ENCODE results near the gene SCYGR4.
"Not testable (repeated sequence)": the region's sequence is repeated elsewhere in the genome, so short reads cannot be mapped to it uniquely, and the experiment has no call there.

The SCYGR4 gene

DNA sequence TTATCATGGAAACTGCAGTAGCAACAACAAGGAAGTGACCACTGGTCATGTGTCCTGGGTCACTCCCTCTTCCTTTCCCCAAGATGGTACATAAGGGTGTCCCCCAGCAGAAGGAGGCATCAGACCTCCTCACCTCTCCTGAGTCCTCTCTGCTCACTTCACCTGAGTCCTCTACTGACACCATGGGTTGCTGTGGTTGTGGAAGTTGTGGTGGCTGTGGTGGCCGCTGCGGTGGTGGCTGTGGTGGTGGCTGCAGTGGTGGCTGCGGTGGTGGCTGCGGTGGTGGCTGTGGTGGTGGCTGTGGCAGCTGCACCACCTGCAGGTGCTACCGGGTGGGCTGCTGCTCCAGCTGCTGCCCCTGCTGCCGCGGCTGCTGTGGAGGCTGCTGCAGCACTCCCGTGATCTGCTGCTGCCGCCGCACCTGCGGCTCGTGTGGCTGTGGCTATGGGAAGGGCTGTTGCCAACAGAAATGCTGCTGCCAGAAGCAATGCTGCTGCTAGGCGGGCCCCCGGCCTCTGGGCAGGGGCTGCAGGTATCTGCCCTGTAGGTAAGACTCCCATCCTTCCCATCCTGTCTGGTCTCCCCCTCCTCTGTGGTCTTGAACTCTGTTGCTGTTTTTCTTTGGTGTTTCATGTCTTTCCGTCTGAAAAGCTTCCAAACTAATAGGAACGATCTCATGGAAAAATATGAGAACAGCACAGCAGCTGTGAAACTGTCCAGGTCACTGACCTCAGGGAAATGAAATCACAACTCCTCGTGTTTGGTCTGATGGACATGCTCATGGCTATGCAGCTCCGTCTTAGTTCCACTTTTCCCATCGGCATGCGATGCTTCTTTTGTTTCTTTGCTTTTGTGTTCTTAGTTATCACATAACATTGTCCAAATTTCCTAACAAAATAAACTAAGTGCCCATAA, at the start of gene SCYGR4:
Gene SCYGR4 (plus strand): TSS at position 183 of the 915 bp plus-strand sequence. CDS start 0 bp downstream, at position 183.
- DNase-seq = no peak

DNA sequence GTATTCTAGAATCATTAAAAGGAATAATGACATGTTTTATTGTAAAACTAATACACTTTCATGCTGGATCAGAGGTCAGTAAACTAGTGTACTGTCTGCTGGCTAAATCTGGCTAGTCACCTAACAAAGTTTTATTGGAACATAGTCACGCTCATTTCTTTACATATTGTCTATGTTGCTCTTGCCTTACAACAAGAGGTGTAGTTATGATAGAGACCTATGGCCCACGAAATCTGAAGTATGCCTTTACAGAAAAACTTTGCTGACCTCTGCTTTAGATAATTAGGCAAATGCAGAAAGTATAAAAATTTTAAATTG, 48.5 kb upstream of the SCYGR4 start:
- DNase-seq = no peak

DNA sequence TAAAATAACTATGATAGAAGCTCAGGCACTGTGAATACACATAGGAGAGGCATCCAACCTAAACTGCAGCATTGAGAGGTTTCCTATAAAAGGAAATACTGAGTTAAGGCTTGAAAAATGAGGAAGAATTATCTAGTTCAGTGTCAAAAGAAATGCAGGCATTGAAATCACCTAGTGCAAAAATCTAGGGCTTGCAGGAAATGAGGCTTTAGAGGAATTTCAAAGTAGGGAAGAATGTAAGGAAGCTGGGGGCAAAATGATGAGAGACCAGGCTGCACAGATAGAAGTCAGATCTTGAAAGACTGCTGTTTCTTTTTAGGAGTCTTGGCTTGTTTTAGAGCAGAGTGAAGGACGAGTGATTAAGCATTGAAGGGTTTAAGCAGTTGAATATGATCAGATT, 46.7 kb upstream of the SCYGR4 start:
- DNase-seq = no peak

DNA sequence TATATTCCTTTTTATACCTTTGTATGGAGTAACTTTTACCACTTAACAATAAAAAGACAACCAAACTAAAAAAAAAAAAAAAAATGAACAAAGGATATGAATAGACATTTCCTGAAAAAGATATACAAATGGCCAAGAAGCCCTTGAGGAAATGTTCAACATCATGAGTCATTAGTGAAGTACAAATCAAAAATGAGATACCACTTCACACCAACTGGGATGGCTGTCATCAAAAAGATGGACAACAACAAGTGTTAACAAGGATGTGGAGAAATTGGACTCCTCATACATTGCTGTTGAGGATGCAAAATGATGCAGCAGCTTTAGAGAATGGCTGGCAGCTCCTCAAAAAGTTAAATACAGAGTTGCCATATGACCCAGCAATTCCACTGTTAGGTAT, 41.2 kb upstream of the SCYGR4 start:
- DNase-seq = no peak

DNA sequence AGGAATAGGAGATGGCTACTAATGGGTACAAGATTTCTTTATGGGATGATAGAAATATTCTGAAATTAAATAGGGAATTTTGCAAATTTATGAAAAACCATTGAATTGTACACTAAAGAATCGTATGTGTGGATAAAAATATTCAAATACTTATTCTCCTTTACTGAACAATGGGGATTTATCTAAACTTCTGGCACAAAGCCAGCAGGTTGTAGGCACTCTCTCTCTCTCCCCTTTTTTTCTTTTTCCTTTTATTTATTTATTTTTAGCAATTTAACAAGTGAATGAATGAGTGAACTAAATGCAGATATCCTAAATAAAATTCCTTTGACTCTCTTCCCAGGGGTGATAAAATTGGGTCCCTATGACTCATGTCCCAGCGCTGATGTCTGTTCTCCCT, 40.5 kb upstream of the SCYGR4 start:
- DNase-seq = no peak

- no peak for DNase-seq
Measured at GRCh38 chr2:227577555-227577954, 39.7 kb upstream of the SCYGR4 start.

GRCh38 chr2:227578642-227579041, 38.7 kb upstream of the SCYGR4 start:
- no peak for DNase-seq

- DNase-seq = no peak
Measured at GRCh38 chr2:227579791-227580190, 37.5 kb upstream of the SCYGR4 start.

DNA sequence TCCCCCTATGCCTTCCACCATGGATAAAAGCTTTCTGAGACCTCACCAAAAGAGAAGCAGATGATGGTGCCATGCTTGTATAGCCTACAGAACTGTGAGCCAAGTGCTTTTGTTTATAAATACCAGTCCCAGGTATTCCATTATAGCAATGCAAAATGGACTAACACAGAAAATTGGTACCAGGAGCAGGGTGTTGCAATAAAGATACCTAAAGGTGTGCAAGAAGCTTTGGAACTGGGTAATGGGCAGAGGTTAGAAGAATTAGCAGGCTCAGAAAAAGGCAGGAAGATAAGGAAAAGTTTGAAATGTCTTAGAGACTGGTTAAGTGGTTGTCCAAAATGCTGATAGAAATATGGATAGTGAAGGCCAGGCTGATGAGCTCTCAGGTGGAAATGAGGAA, 34.9 kb upstream of the SCYGR4 start:
- DNase-seq = no peak

- DNase-seq = no peak
Measured at GRCh38 chr2:227592694-227593387, 24.5 kb upstream of the SCYGR4 start.

GRCh38 chr2:227595797-227596196, 21.5 kb upstream of the SCYGR4 start:
- DNase-seq = no peak

DNA sequence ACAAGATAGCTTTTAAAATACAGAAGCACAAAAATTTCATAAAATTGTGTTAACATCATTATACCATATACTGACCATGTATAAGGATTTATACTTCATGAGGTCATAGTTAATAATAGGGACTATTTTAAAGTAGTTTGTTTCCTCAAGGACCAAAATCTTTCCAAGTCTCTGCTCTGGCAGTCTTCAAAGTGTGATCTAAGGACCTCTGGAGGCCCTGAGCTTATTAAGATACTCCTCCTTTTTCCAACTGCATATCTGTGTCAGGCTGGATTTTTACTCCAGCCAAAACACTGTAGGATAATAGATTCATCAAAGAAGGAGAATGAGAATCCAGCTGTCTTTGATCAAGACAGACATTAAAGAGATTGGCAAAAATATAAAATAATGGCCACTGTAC, 20.3 kb upstream of the SCYGR4 start:
- no peak for DNase-seq

DNA sequence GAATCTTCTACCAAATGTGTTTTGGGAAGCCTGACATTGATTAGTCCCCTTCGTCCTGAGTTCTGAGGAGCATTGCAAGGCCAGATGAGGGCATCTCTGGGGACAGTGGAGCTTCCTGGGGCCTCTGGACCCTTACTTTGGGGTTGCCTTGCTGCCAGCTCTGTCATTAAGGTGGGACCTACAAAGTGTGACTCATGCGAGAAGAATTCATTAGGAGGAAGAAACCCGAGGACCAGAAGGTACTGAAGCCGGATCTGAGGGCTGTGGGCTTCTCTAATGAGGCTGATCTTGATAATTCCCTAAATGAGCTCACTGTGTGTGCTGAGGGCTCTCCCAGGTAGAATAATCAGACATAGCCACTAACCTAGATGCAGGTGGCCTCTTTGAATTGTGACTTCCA, 19.3 kb upstream of the SCYGR4 start:
- DNase-seq = peak; percentile 72

DNA sequence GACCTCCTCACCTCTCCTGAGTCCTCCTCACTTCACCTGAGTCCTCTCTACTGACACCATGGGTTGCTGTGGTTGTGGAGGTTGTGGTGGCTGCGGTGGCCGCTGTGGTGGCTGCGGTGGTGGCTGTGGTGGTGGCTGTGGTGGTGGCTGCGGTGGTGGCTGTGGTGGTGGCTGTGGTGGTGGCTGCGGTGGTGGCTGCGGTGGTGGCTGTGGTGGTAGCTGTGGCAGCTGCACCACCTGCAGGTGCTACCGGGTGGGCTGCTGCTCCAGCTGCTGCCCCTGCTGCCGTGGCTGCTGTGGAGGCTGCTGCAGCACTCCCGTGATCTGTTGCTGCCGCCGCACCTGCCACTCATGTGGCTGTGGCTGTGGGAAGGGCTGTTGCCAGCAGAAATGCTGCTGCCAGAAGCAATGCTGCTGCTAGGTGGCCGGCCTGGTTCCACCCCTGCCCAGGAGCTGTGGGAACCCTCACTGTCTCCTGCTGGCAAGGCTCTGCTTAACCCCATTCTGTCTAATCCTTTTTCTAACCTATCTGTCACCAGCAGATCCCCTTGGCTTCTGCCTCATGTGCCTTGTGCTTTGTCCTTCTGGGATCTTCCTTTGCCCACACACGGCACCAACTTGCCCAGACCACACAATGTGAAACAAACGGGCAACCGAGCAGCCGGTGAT, 18.3 kb upstream of the SCYGR4 start, which contains the start of gene SCYGR2:
Gene SCYGR2 (plus strand): TSS at position 59 of the 669 bp plus-strand sequence. CDS start 0 bp downstream, at position 59.
- DNase-seq = not testable (repeated sequence)

- no peak for DNase-seq
Measured at GRCh38 chr2:227602358-227602757, 14.9 kb upstream of the SCYGR4 start.

DNA sequence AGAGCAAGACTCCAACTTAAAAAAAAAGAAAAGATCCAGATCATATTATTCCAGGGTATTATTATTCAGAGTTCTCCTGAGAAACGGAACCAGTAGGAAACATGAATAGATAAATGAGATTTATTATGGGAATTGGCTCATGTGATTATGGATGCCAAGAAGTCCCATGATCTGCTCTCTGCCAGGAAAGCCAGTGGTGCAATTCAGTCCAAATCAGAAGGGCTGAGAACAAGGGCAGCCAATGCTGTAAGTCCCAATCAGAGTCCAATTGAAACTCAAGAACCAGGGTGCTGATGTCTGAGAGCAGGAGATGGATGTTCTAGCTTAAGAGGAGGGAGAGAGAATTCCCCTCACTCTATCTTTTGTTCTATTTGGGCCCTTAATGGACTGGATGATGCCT, 10.8 kb upstream of the SCYGR4 start:
- DNase-seq = no peak

- no peak for DNase-seq
Measured at GRCh38 chr2:227607941-227608340, 9.4 kb upstream of the SCYGR4 start.

GRCh38 chr2:227608561-227609338, 8.5 kb upstream of the SCYGR4 start:
- DNase-seq = no peak

- no peak for DNase-seq
Measured at GRCh38 chr2:227610123-227610522, 7.2 kb upstream of the SCYGR4 start.

GRCh38 chr2:227612546-227613271, 4.6 kb upstream of the SCYGR4 start:
- DNase-seq = no peak

- DNase-seq = no peak
Measured at GRCh38 chr2:227613272-227613660, 4.0 kb upstream of the SCYGR4 start.

GRCh38 chr2:227614246-227614645, 3.1 kb upstream of the SCYGR4 start:
- no peak for DNase-seq

All from islet precursor cell (in vitro differentiated cells).